ENCODE results near the gene RREB1.

RREB1 gene

GRCh38 chr6:7296602-7297001 lies 188.8 kb downstream of the RREB1 start:
- DNase-seq (ENCODE audit: low read depth) = no peak

GRCh38 chr6:7298113-7298512 lies 190.4 kb downstream of the RREB1 start:
- no peak for DNase-seq (ENCODE audit: low read depth)

- DNase-seq (ENCODE audit: low read depth) = no peak
Observed at GRCh38 chr6:7300926-7301325, 193.2 kb downstream of the RREB1 start.
